AG04450 (cell line): Measurements from ENCODE around the gene PELO. TPM values are rescaled to one million over a fixed set of nuclear protein-coding genes. Genes with fewer than 3 reads are reported as not detected.

ENCODE experiments used
- CTCF ChIA-PET: fragments of 300-600, 350-600 bp; formaldehyde crosslinking; extraction: SDS; loops from one replicate; lab custom pipeline; 2022; ENCODE audit warnings: antibody characterized with exemption, inconsistent platforms; lab: Charles Lee
- POLR2A ChIA-PET: fragments of 350-600 bp; formaldehyde crosslinking; extraction: SDS; loops from one replicate; lab custom pipeline; 2021; ENCODE audit warnings: antibody characterized with exemption, inconsistent platforms; lab: Yijun Ruan, JAX
- DNase-seq: peaks from one replicate; pipeline ENCODE4 v3.0.0-alpha.2; 2011; ENCODE audit warnings: low read depth, low spot score
- H3K27ac ChIP-seq: one replicate; pipeline ENCODE4 v1.5.1; 2012; ENCODE audit warnings: low read depth, low read length, control low read depth
- H3K27me3 ChIP-seq: one replicate; pipeline ENCODE4 v1.6.0; 2012; ENCODE audit warnings: low read length; ENCODE audit not compliant: control insufficient read depth, insufficient read depth
- H3K4me3 ChIP-seq: 2 replicates; pipeline ENCODE4 v1.5.1; 2011; ENCODE audit warnings: mild to moderate bottlenecking, low read depth, low read length, control low read depth
- H3K9me3 ChIP-seq: 2 replicates; pipeline ENCODE4 v1.5.1; 2012; ENCODE audit warnings: low read length; ENCODE audit not compliant: control insufficient read depth, insufficient read depth
- CTCF ChIP-seq: IDR thresholded peaks from 2 replicates; pipeline ENCODE4 v1.5.1; 2011; ENCODE audit warnings: low read depth, low read length, control low read depth, inconsistent platforms
- polyA plus RNA-seq: library from polyadenylated mRNA; depleted of rRNA; stranded (reverse); fragments of >200 nt; gene quantifications from 2 replicates; pipeline ENCODE4 v1.2.3, GENCODE V29; 2011

Gene PELO
- polyA plus RNA-seq, 1 experiment: 49.4 TPM

GRCh38 chr5:52822437-52822836 lies 34.7 kb downstream of the PELO start:
- Histone ChIP-seq H3K9me3 (no peaks in the 10 kb centered on the region), H3K4me3 (no peak overlapping the region), H3K27me3 (no peaks in the 10 kb centered on the region), H3K27ac (no peak overlapping the region)
- TF ChIP-seq CTCF: no peak
- CTCF ChIA-PET: interaction anchor here (1.2 kb wide), 1 partner anchor 10 kb away, joined by 5 read pairs; no protein-coding TSS in a partner anchor
- no peak for DNase-seq
- POLR2A ChIA-PET: interaction anchor here (0.5 kb wide), 1 partner anchor 11 kb away, joined by 3 read pairs; no protein-coding TSS in a partner anchor

- ChIA-PET POLR2A (no interaction called here), CTCF (no interaction called here)
- Histone ChIP-seq H3K9me3 (no peaks in the 10 kb centered on the region), H3K27ac (no peak overlapping the region), H3K4me3 (no peak overlapping the region), H3K27me3 (no peaks in the 10 kb centered on the region)
- no peak for TF ChIP-seq CTCF
- no peak for DNase-seq
Measured at GRCh38 chr5:52824827-52825226, 37.1 kb downstream of the PELO start.

- no peak for DNase-seq
- ChIA-PET POLR2A (no interaction called here), CTCF (no interaction called here)
- no peaks in the 10 kb centered on the region for H3K9me3 ChIP-seq
- no peaks in the 10 kb centered on the region for H3K27me3 ChIP-seq
- H3K27ac ChIP-seq: no peak overlapping the region
- H3K4me3 ChIP-seq: no peak overlapping the region
- no peak for TF ChIP-seq CTCF
Measured at GRCh38 chr5:52825826-52826225, 38.1 kb downstream of the PELO start.

GRCh38 chr5:52827815-52828214 lies 40.1 kb downstream of the PELO start:
- Histone ChIP-seq H3K27me3 (no peaks in the 10 kb centered on the region), H3K9me3 (no peaks in the 10 kb centered on the region), H3K4me3 (no peak overlapping the region), H3K27ac (no peak overlapping the region)
- DNase-seq: no peak
- no peak for TF ChIP-seq CTCF
- ChIA-PET CTCF (no interaction called here), POLR2A (no interaction called here)

- no peaks in the 10 kb centered on the region for H3K9me3 ChIP-seq
- no peaks in the 10 kb centered on the region for H3K27me3 ChIP-seq
- ChIA-PET CTCF (no interaction called here), POLR2A (no interaction called here)
- no peak overlapping the region for H3K4me3 ChIP-seq
- H3K27ac ChIP-seq: no peak overlapping the region
- no peak for TF ChIP-seq CTCF
- DNase-seq: no peak
Measured at GRCh38 chr5:52829664-52830063, 41.9 kb downstream of the PELO start.
